GM12891 (cell line): ENCODE results near the gene THSD4.

Experiments used
- PAX5 ChIP-seq: IDR thresholded peaks from 2 replicates; pipeline ENCODE4 v1.6.1; 2011; ENCODE audit warnings: low read length, moderate library complexity, mild to moderate bottlenecking; ENCODE audit not compliant: insufficient read depth, severe bottlenecking
- POLR2A ChIP-seq: IDR thresholded peaks from 2 replicates; pipeline ENCODE4 v1.6.1; 2011; ENCODE audit warnings: low read depth, low read length, control low read depth
- POLR2AphosphoS5 ChIP-seq: IDR thresholded peaks from 2 replicates; pipeline ENCODE4 v1.6.1; 2011; ENCODE audit warnings: low read depth, low read length, control low read depth
- SPI1 ChIP-seq: IDR thresholded peaks from 2 replicates; pipeline ENCODE4 v1.6.1; 2011; ENCODE audit warnings: low read depth, low read length, control low read depth
- TAF1 ChIP-seq: IDR thresholded peaks from 2 replicates; pipeline ENCODE4 v1.6.1; 2011; ENCODE audit warnings: low read depth, low read length, control low read depth

DNA sequence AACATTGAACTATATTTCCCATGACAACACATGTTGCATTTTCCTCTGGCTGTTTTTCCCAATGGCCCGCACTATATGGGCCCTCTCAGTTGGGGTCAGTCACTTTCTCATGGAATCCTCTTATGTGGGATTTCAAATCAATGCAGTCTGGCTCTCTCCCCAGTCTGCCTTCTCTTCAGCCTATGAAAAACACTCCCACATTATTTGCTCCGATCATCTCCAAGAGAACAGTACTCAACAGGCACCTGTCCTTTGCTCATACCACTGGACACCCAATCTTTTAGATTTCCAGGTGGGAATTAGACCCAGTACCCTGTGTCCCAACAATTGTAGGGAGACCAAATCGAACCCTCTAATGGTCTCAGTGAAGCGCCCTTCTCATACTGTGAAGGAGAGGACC lies 251.3 kb downstream of the THSD4 start:
- TF ChIP-seq POLR2A = no peak
- no peak for TF ChIP-seq POLR2AphosphoS5
- TF ChIP-seq TAF1 = no peak
- no peak for TF ChIP-seq SPI1
- no peak for TF ChIP-seq PAX5
